WTC11 (cell line): ENCODE data around the gene NKX2-4. TPM values are rescaled to one million over a fixed set of nuclear protein-coding genes. Genes with fewer than 3 reads are reported as not detected.

Experiments
- ATAC-seq: fragments of 200-7000 bp; cut with Tn5 transposase; 2 replicates; pipeline ENCODE4 v1.10.0; 2021; ENCODE audit warnings: mild to moderate bottlenecking, moderate library complexity
- CTCF ChIA-PET: fragments of 300-600 bp; sonication (Branson Sonifier 250); formaldehyde crosslinking; loops from one replicate; lab custom pipeline; 2021; ENCODE audit warnings: antibody characterized with exemption; lab: Charles Lee
- POLR2A ChIA-PET: fragments of 350-600 bp; sonication (Branson Sonifier 250); formaldehyde crosslinking; loops from one replicate; lab custom pipeline; 2021; ENCODE audit warnings: antibody characterized with exemption; lab: Charles Lee
- DNase-seq: peaks from one replicate; pipeline ENCODE4 v3.0.0; 2021; ENCODE audit warnings: low spot score
- H3K27ac Mint-ChIP-seq: 2 replicates; pipeline ENCODE4 v1.8.0; 2021; ENCODE audit warnings: mixed read lengths
- H3K27me3 Mint-ChIP-seq: 2 replicates; pipeline ENCODE4 v1.8.0; 2021; ENCODE audit warnings: low read depth, mild to moderate bottlenecking, moderate library complexity, mixed read lengths
- H3K36me3 Mint-ChIP-seq: 2 replicates; pipeline ENCODE4 v1.8.0; 2021; ENCODE audit warnings: mixed read lengths
- H3K4me1 Mint-ChIP-seq: 2 replicates; pipeline ENCODE4 v1.8.0; 2022; ENCODE audit warnings: mixed read lengths
- H3K4me3 Mint-ChIP-seq: 2 replicates; pipeline ENCODE4 v1.8.0; 2021; ENCODE audit warnings: mild to moderate bottlenecking, moderate library complexity, mixed read lengths
- H3K9me3 Mint-ChIP-seq: 2 replicates; pipeline ENCODE4 v1.8.0; 2021; ENCODE audit warnings: mixed read lengths
- ATF6 ChIP-seq: sonication (generic); formaldehyde crosslinking; IDR thresholded peaks from 2 replicates; pipeline ENCODE4 v1.8.1; 2023; ENCODE audit warnings: mild to moderate bottlenecking, missing genetic modification reagents
- ERG ChIP-seq: fragments of 250-450 bp; sonication (Bioruptor Pico); IDR thresholded peaks from 2 replicates; pipeline ENCODE4 v1.8.0; 2021; ENCODE audit warnings: mild to moderate bottlenecking
- GTF2I ChIP-seq: fragments of 250-450 bp; sonication (Bioruptor Pico); conservative IDR thresholded peaks from 2 replicates; pipeline ENCODE4 v1.4.0; 2021; ENCODE audit warnings: mild to moderate bottlenecking
- JUN ChIP-seq: sonication (generic); formaldehyde crosslinking; IDR thresholded peaks from 2 replicates; pipeline ENCODE4 v1.8.0; 2023; ENCODE audit warnings: mild to moderate bottlenecking, missing genetic modification reagents
- KAT7 ChIP-seq: sonication (generic); formaldehyde crosslinking; IDR thresholded peaks from 2 replicates; pipeline ENCODE4 v1.8.1; 2023; ENCODE audit warnings: missing genetic modification reagents, mild to moderate bottlenecking, borderline replicate concordance
- NFYB ChIP-seq: sonication (generic); formaldehyde crosslinking; conservative IDR thresholded peaks from 2 replicates; pipeline ENCODE4 v1.8.0; 2022; ENCODE audit warnings: low read depth, missing genetic modification reagents
- OVOL2 ChIP-seq: fragments of 250-450 bp; sonication (Bioruptor Pico); IDR thresholded peaks from 2 replicates; pipeline ENCODE4 v1.9.0; 2021; ENCODE audit warnings: mild to moderate bottlenecking, borderline replicate concordance
- PRDM15 ChIP-seq: sonication (generic); formaldehyde crosslinking; IDR thresholded peaks from 2 replicates; pipeline ENCODE4 v1.8.0; 2022; ENCODE audit warnings: missing genetic modification reagents
- SMAD3 ChIP-seq: sonication (generic); formaldehyde crosslinking; IDR thresholded peaks from 2 replicates; pipeline ENCODE4 v1.8.0; 2022; ENCODE audit warnings: missing genetic modification reagents, mild to moderate bottlenecking, borderline replicate concordance
- ZMAT4 ChIP-seq: fragments of 250-450 bp; sonication (Bioruptor Pico); IDR thresholded peaks from 2 replicates; pipeline ENCODE4 v1.9.0; 2021; ENCODE audit warnings: mild to moderate bottlenecking
- ZNF281 ChIP-seq: sonication (generic); formaldehyde crosslinking; IDR thresholded peaks from 2 replicates; pipeline ENCODE4 v1.8.0; 2023; ENCODE audit warnings: mild to moderate bottlenecking, missing genetic modification reagents
- ZNF671 ChIP-seq: fragments of 250-450 bp; sonication (Bioruptor Pico); IDR thresholded peaks from 2 replicates; pipeline ENCODE4 v1.8.0; 2021; ENCODE audit warnings: mild to moderate bottlenecking
- total RNA-seq: library from RNA; stranded (reverse); gene quantifications from 3 replicates; pipeline ENCODE4 v1.2.3, GENCODE V29; 2021

Gene NKX2-4
- total RNA-seq, 1 experiment from 2014 or later, result 0.07 TPM

- DNase-seq, result no peak
- no peak for ATAC-seq
- no peaks in the 10 kb centered on the region for H3K9me3 Mint-ChIP-seq
- TF ChIP-seq ATF6 (no peak), KAT7 (CRISPR knock-in tag) (no peak), JUN (no peak)
- TF ChIP-seq, all 79 proteins: peak for 0
- Mint-ChIP-seq H3K36me3 (peaks cover 12% of the 10 kb centered on the region; the same call in 1 of the 2 replicates), H3K4me3 (no peak overlapping the region), H3K4me1 (peaks cover 19% of the 10 kb centered on the region), H3K27me3 (no peaks in the 10 kb centered on the region), H3K27ac (peak overlapping the region; percentile 7; the same call in 1 of the 2 replicates)
- CTCF ChIA-PET, result interaction anchor here (1.0 kb wide), 1 partner anchor 142 kb away, joined by 3 read pairs; no protein-coding TSS in a partner anchor
- POLR2A ChIA-PET, result no interaction called here
Measured at GRCh38 chr20:21377701-21378100, 19.6 kb downstream of the NKX2-4 start.

- Mint-ChIP-seq H3K36me3 (peaks cover 11% of the 10 kb centered on the region), H3K27me3 (no peaks in the 10 kb centered on the region), H3K27ac (peak overlapping the region; percentile 6), H3K4me1 (peaks cover 19% of the 10 kb centered on the region), H3K9me3 (no peaks in the 10 kb centered on the region), H3K4me3 (no peak overlapping the region)
- no peak for DNase-seq
- CTCF ChIA-PET, result interaction anchor here (1.0 kb wide), 1 partner anchor 141 kb away, joined by 3 read pairs; no protein-coding TSS in a partner anchor
- peak; percentile 18; the same call in 1 of the 2 replicates for ATAC-seq
- POLR2A ChIA-PET, result no interaction called here
- TF ChIP-seq OVOL2 (CRISPR knock-in tag) (no peak), ZMAT4 (CRISPR knock-in tag) (no peak)
Measured at GRCh38 chr20:21376626-21377025, 20.7 kb downstream of the NKX2-4 start.

GRCh38 chr20:21373436-21373835 lies 23.9 kb downstream of the NKX2-4 start:
- Mint-ChIP-seq H3K27me3 (no peaks in the 10 kb centered on the region), H3K36me3 (peaks cover 17% of the 10 kb centered on the region), H3K4me3 (no peak overlapping the region), H3K27ac (no peak overlapping the region; the same call in 1 of the 2 replicates), H3K4me1 (peaks cover 16% of the 10 kb centered on the region), H3K9me3 (no peaks in the 10 kb centered on the region)
- DNase-seq, result no peak
- TF ChIP-seq ERG (no peak), PRDM15 (no peak), SMAD3 (no peak), ZNF281 (CRISPR knock-in tag) (no peak), ZNF671 (no peak), GTF2I (CRISPR knock-in tag) (no peak), NFYB (CRISPR knock-in tag) (no peak)
- no peak for ATAC-seq
- ChIA-PET POLR2A (interaction anchor here (0.6 kb wide), 1 partner anchor 33 kb away, joined by 3 read pairs; no protein-coding TSS in a partner anchor), CTCF (interaction anchor here (1.0 kb wide), 1 partner anchor 138 kb away, joined by 3 read pairs; no protein-coding TSS in a partner anchor)
